ENCODE data around the gene DGUOK. TPM values are rescaled to one million over a fixed set of nuclear protein-coding genes. Genes with fewer than 3 reads are reported as not detected.
"Not testable (repeated sequence)": the region's sequence is repeated elsewhere in the genome, so short reads cannot be mapped to it uniquely, and the experiment has no call there.

Gene DGUOK
- total RNA-seq, 2 donors from 2014 or later: 77.4 to 107 TPM

DNA sequence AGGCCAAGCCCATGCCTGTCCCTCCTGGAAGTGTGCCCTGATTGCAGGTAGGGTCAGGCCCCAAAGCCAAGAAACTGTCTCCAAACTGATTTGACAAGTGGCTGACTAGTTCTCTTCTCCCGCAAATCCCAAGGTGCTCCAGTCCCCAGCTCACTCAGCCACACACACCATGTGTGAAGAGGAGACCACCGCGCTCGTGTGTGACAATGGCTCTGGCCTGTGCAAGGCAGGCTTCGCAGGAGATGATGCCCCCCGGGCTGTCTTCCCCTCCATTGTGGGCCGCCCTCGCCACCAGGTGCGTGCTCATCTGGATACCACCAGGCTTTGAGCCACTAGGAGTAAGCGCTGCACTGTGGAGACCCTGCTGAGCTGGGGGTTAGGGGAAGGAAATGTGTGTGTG, 25.5 kb upstream of the DGUOK start:
- Histone ChIP-seq H3K4me3 (no peak overlapping the region), H3K4me1 (replicated peaks) (no peaks in the 10 kb centered on the region), H3K36me3 (no peaks in the 10 kb centered on the region), H3K9me3 (no peaks in the 10 kb centered on the region), H3K27ac (no peak overlapping the region), H3K27me3 (replicated peaks; ENCODE audit: insufficient read depth) (no peaks in the 10 kb centered on the region)
- no peak for TF ChIP-seq POLR2A (IDR thresholded peaks at IDR 0.05)
- no peak for TF ChIP-seq CTCF (IDR thresholded peaks at IDR 0.05)
- TF ChIP-seq POLR2AphosphoS5 (IDR thresholded peaks at IDR 0.05): no peak
- DNase-seq (ENCODE audit: low spot score): no peak
- intact Hi-C loops (cut with DNase I): no loop called here
- 89% methylated on average over 9 of the region's 10 CpGs for WGBS

DNA sequence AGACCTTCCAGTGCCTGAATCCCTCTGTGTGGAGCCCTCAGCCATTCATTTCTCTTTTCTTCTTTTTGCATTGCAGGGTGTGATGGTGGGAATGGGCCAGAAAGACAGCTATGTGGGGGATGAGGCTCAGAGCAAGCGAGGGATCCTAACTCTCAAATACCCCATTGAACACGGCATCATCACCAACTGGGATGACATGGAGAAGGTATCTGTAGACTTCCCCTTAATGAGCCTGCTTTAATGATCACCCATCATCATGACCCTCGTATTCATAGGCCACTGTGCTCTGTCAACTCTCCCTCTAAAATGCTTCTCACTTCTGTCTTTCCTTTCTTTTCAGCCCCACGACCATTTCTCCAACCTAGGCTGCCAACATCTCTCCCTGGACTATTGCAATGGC, 24.4 kb upstream of the DGUOK start:
- intact Hi-C loops (cut with DNase I): no loop called here
- Histone ChIP-seq H3K4me3 (no peak overlapping the region), H3K36me3 (no peaks in the 10 kb centered on the region), H3K9me3 (no peaks in the 10 kb centered on the region), H3K27ac (no peak overlapping the region), H3K4me1 (replicated peaks) (no peaks in the 10 kb centered on the region), H3K27me3 (replicated peaks; ENCODE audit: insufficient read depth) (no peaks in the 10 kb centered on the region)
- 62% methylated on average over 4 of the region's 4 CpGs for WGBS
- no peak for DNase-seq (ENCODE audit: low spot score)
- no peak for TF ChIP-seq POLR2A (IDR thresholded peaks at IDR 0.05)
- peak; percentile 2 for TF ChIP-seq POLR2AphosphoS5 (IDR thresholded peaks at IDR 0.05)
- TF ChIP-seq CTCF (IDR thresholded peaks at IDR 0.05): no peak

GRCh38 chr2:73903313-73903712, 23.4 kb upstream of the DGUOK start:
- Histone ChIP-seq H3K9me3 (no peaks in the 10 kb centered on the region), H3K27me3 (replicated peaks; ENCODE audit: insufficient read depth) (no peaks in the 10 kb centered on the region), H3K27ac (no peak overlapping the region), H3K36me3 (no peaks in the 10 kb centered on the region), H3K4me3 (no peak overlapping the region), H3K4me1 (replicated peaks) (no peaks in the 10 kb centered on the region)
- 75% methylated on average over 4 of the region's 4 CpGs for WGBS
- TF ChIP-seq CTCF (IDR thresholded peaks at IDR 0.05) (no peak), POLR2AphosphoS5 (IDR thresholded peaks at IDR 0.05) (no peak), POLR2A (IDR thresholded peaks at IDR 0.05) (no peak)
- intact Hi-C loops (cut with DNase I): no loop called here
- DNase-seq (ENCODE audit: low spot score): no peak

GRCh38 chr2:73903949-73904613, 22.6 kb upstream of the DGUOK start:
- H3K9me3 ChIP-seq; H3K27me3 ChIP-seq (replicated peaks; ENCODE audit: insufficient read depth); DNase-seq (ENCODE audit: low spot score); H3K4me1 ChIP-seq (replicated peaks); intact Hi-C loops (cut with DNase I); H3K36me3 ChIP-seq; H3K27ac ChIP-seq; H3K4me3 ChIP-seq: not testable (repeated sequence)
- 75% methylated on average over 5 of the region's 5 CpGs for WGBS

DNA sequence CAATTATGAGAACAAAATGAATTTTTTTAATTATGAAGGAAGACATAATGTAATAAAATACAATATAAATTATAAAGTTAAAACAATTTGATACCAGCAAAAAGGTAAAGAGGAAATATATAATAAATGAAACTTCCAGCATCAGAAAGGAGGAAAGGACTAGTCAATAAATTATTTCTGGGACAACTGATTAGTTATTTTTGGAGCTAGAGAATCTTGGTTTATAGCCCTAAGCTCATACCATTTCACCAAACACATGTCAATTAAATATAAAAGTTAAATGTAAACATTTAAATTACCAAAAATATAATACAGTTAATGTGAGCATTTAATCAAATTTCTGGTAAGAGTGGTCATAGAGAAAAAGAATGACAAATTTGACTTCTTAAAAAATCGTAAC, 21.7 kb upstream of the DGUOK start:
- WGBS: 83% methylated on average over 1 of the region's 1 CpG
- TF ChIP-seq CTCF (IDR thresholded peaks at IDR 0.05) (no peak), POLR2AphosphoS5 (IDR thresholded peaks at IDR 0.05) (no peak), POLR2A (IDR thresholded peaks at IDR 0.05) (no peak)

More for the DNA sequence above, 21.7 kb upstream of the DGUOK start:
- Histone ChIP-seq H3K9me3 (no peaks in the 10 kb centered on the region), H3K4me3 (no peak overlapping the region), H3K36me3 (no peaks in the 10 kb centered on the region), H3K4me1 (replicated peaks) (no peaks in the 10 kb centered on the region), H3K27me3 (replicated peaks; ENCODE audit: insufficient read depth) (no peaks in the 10 kb centered on the region), H3K27ac (no peak overlapping the region)
- no peak for DNase-seq (ENCODE audit: low spot score)
- intact Hi-C loops (cut with DNase I): no loop called here

Data from prostate gland (tissue), 2 donors.